Peyer's patch (tissue), 4 donors: Measurements from ENCODE around the gene HAO2.

ENCODE experiments used
- CTCF ChIP-seq, 6 experiments: fragments of 450-650 bp in 4 of 6; fragments of 200-600 bp in 2 of 6; sonication (generic) in 1 of 6; IDR thresholded peaks; one replicate each; pipeline ENCODE4 v1.5.1; 2017 to 2019; ENCODE audit warnings: antibody characterized with exemption in 6 of 6, mild to moderate bottlenecking in 3 of 6, moderate library complexity in 1 of 6
- POLR2A ChIP-seq, 2 donors: fragments of 450-650 bp; IDR thresholded peaks; one replicate each; pipeline ENCODE4 v1.5.1; 2017; ENCODE audit warnings: antibody characterized with exemption in 2 of 2, mild to moderate bottlenecking in 2 of 2, moderate library complexity in 2 of 2

GRCh38 chr1:119361620-119362344 is 6.8 kb upstream of the HAO2 start:
- TF ChIP-seq CTCF (IDR thresholded peaks at IDR 0.05) = no peak
- no peak for TF ChIP-seq POLR2A (IDR thresholded peaks at IDR 0.05)
